ENCODE measurements around the gene NOP53.
A peak's percentile ranks its signal among the peaks of the same experiment; 100 is the strongest.
"Not testable (repeated sequence)": the region's sequence is repeated elsewhere in the genome, so short reads cannot be mapped to it uniquely, and the experiment has no call there.

Gene NOP53

DNA sequence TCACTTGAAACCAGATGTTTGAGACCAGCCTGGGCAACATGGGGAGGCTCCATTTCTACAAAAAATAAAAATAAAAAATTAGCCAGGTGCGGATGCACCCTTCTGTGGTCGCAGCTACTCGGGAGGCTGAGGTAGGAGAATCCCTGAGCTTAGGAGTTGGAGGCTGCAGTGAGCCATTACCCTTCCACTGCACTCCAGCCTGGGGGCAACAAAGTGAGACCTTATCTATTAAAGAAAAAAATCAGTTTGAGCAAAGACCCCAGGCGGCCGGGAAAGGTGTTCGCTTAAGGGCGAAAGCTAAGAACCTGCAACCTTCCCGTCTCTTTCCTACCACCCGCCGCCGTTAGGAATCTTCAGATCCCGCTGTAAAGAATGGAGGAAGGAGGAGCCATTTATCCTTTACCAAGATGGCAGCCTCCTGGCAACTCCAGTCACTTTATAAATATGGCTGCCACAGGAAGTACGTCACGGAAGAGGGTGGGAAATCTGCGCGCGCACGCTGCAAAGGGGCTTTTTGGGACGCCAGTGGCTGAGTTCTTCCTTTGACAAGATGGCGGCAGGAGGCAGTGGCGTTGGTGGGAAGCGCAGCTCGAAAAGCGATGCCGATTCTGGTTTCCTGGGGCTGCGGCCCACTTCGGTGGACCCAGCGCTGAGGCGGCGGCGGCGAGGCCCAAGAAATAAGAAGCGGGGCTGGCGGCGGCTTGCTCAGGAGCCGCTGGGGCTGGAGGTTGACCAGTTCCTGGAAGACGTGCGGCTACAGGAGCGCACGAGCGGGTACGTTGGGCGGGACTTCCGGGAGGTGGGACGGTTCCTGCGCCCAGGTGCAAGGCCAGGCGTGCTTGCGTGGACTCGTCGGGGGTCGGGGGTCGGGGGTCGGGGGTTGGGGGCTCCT is at the start of gene NOP53:
Gene NOP53 (plus strand): TSS at position 537 of the 892 bp plus-strand sequence. CDS start 14 bp downstream, at position 551.
- peak; percentile 88 for FAIRE-seq

DNA sequence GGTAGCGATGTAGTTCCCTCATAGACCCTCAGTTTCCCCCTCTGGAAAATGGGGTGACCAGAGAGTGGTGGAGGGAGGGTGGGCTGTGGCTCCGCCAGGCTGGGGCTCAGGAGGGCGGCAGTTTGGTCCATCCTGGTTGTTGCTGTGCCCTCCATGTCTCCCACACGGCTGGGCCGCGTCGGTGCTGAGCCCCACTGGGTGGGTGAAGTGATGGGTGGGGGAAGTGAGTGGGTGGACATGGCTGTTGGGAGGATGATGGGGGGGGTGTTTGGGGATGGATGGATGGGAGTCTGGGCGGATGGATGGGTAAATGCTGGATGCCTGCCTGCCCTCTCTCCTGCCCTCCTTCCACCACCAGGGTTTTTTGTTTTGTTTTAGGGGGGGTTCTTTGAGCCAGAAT is 48.7 kb upstream of the NOP53 start:
- FAIRE-seq = no peak

DNA sequence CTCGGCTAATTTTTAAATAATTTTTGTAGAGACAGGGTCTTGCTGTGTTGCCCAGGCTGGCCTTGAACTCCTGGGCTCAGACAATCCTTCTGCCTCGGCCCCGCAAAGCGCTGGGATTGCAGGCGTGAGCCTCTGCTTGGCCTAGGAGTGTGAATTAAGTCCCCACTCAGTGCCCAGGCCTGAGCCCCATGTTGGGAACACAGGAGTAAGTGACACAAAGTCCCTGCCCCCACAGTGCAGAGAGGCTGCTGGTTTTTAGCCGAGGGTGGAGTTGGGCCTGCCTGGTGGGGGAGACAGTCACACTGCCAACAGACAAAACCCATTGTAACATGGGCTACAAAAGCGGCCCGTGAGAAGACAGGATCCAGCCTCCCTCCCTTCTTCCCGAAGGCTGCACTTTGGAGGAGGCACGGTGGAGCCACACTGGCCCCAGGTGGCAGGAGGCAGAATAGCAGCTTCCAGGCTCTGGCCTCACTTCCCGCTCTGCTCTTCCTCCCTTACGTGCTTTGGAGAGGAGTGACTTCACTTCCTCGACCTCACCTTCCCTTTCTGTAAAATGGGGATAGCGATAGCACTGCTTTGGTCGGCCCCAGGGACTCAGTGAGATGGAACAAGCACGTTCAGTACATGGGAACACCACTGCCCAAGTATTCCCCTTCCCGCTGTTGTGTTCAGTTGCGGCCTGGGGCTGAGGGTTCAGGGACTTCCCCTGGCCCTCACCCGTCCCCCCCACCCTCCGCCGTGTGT is 47.3 kb upstream of the NOP53 start:
- peak; percentile 57 for FAIRE-seq

DNA sequence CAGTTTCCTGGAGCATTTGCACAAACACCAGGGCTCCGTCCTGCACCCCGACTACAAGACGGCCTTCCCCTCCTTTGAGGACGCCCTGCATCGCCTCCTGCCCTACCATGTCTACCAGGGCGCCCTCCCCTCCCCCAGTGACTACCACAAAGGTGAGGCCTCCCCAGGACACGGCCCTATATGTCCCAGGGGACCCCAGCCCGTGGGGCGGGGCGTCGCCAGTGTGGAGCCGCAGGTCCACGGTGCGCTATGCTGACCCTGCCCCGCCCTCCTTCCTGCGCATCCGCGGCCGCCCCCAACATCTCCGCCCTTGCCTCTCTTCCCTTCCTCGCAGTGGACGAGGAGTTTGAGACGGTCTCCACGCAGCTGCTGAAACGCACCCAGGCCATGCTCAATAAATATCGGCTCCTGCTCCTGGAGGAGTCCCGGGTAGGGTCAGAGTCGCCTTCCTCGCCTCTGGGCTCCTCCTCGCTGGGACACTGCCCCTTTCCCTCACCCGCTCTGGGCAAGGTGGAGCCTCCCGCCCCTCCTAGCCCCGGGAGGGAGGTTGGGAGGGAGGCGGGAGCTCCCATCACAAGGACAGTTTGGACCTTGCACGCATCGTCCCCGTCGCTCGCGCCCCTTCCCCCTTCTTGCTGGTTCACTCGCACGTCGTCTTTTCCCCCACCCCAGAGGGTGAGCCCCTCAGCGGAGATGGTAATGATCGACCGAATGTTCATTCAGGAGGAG is 46.6 kb upstream of the NOP53 start:
- FAIRE-seq = no peak

DNA sequence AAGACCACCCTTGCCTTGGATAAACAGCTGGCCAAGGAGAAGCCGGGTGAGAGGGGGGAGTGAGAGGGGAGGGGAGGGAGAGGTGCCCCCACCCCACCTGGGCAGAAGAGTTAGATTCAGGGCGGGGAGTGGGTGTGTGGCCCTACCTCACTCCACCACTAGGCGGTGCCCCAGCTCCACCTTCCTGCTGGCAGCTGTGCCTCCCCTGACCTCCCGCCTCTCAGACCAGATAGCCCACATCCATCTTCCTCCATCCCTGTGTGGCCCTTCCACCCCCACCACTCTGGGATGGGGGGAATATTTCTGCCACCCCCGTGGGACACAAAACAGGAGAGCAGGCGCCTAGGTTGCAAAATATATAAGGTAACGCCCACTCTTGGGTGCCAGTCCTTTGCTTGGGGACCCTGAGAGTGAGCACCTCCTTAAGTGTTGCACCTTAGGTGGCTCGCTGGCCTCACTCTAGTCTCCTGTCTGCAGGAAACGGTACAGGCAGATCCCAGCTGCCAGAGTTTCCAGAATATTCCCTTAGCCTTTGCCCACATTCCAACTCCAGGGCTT is 45.9 kb upstream of the NOP53 start:
- no peak for FAIRE-seq

DNA sequence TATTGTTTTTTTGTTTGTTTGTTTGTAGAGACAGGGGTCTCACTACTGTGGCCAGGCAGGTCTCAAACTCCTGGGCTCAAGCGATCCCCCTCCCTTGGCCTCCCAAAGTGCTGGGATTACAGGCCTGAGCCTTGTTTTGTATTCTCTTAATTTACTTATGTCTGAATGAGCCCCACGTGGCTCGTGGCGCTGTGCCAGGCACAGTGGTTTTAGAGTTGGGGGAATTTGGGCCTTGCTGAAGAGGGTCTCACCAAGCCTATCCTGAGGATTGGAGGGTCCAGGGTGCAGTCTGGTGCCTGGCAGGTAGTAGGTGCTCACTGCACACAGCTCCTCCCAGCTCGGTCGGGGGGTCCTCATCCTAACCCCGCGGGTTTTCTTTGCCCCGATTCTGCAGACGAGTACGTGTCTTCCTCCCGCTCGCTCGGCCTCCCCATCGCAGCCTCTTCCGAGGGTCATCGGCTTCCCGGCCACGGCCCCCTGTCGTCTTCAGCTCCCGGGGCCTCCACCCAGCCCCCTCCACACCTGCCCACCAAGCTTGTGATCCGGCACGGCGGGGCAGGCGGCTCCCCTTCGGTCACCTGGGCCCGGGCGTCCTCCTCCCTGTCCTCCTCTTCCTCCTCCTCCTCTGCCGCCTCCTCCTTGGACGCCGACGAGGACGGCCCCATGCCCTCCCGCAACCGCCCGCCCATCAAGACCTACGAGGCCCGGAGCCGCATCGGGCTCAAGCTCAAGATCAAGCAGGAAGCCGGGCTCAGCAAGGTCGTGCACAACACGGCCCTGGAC is 44.2 kb upstream of the NOP53 start:
- no peak for FAIRE-seq

DNA sequence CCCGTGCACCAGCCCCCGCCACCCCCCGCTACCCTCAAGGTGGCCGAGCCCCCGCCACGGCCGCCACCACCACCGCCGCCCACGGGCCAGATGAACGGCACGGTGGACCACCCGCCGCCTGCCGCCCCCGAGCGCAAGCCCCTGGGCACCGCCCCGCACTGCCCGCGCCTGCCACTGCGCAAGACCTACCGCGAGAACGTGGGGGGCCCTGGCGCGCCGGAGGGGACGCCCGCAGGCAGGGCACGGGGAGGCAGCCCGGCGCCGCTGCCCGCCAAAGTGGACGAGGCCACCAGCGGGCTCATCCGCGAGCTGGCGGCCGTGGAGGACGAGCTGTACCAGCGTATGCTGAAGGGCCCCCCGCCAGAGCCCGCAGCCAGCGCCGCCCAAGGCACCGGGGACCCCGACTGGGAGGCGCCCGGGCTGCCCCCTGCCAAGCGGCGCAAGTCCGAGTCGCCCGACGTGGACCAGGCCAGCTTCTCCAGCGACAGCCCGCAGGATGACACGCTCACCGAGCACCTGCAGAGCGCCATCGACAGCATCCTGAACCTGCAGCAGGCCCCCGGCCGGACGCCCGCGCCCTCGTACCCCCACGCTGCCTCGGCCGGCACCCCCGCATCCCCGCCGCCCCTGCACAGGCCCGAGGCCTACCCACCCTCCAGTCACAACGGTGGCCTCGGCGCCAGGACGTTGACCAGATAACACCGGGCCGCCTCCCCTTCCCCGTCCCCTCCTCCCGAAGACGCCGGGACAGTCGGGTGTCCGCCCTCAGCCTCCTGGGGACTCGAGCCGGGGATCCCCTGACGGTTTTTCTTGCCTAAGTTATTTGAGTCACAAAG is 43.4 kb upstream of the NOP53 start:
- FAIRE-seq = no peak

DNA sequence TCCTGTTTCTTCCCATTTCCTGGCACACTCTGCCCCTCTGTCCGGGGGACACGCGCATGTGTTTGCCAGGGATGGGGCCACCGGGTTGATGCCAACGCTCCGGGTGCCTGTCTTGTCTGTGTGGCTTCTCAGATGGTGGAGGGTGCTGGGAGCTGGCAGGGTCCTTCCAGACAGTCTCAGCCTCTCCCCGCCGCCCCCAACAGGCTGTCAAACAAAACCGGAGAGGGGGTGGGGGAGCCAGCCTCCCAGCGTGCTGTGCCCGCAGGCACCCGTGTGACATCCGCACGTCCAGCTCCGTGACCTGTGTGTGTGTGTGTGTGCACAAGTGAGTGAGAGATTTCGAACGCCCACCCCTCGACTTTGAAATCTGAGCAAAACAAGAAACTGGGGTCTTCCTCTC is 42.7 kb upstream of the NOP53 start:
- no peak for FAIRE-seq

DNA sequence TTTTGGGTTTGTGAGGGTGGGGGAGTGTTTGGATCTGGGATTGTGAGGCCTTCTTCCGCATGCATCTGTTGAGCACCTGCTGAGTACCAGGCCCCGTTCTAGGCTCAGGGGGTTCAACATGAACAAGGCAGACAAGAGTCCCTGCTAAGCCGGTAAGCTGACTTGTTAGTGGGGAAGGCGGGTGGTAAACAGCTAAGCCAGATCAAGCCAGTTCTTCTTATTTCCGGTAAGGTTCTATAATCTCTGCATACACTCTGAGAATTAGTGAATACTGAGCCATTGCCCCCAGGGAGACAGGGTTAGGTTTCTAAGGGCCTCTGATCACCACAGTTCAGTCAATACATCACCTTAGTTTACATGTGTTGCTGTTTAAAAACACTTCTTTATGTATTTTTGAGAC is 42.0 kb upstream of the NOP53 start:
- no peak for FAIRE-seq

DNA sequence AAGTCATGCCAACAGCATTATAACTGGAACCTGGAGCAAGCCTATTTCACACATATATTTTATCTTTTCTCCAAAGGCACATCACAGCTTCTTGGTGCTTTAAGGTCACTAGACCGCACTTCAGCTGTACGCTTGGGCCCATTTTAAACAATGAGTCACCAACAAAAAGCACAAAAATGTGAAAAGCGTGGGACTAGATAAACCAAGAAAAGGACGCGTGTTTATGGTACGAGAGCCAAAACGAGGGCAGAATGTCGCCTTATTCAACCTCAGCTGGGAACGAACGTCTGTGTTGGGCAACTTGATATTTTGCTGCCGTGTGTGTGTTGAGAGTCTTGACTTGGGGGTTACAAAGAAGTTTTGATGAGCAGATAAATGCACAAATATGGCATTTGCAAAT is 41.3 kb upstream of the NOP53 start:
- FAIRE-seq = no peak

DNA sequence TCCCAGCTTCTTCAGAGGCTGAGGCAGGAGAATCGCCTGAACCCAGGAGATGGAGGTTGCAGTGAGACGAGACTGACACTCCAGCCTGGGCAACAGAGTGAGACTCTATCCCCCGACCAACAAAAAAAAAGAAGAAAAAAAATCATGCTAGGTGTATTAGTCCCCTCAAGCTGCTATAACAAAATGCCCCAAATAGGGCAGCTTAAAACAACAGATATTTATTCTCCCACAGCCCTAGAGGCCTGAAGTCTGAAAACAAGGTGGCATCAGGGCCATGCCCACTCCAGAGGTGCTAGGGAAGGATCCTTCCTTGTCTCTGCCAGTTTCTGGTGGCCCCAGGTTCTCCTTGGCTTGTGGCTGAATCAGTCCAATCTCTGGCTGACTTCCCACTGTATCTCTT is 40.7 kb upstream of the NOP53 start:
- FAIRE-seq = no peak

DNA sequence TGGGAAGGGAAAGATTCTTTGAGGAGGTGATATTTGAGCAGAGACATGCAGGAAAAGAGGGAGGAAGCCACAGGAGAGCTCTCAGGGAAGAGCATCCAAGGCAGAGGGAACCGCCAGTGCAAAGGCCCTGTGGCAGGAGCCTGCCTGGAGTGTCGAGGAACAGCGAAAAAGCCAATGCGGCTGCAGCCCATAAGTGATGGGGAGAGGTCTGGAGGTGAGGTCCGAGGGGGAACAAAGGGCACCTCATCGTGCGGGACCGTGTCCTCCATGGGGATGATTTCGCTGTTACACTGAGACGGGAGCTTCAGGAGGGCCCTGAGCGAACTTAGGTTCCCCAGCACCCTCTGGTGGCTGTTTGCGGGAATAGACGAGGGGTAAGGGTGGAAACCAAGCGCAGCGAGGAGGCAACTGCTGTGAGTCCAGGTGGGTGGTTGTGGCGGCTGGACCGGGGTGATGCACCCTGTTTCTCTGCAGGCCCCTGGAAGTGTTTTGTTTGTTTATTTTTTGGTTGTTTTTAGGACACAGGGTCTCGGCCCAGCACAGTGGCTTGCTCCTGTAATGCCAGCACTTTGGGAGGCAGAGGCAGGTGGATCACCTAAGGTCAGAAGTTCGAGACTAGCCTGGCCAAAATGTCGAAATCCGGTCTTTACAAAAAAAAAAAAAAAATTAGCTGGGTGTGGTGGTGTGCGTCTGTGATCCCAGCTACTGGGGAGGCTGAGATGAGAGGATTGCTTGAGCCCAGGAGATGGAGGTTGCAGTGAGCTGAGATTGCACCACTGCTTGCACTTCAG is 38.0 kb upstream of the NOP53 start:
- no peak for FAIRE-seq

DNA sequence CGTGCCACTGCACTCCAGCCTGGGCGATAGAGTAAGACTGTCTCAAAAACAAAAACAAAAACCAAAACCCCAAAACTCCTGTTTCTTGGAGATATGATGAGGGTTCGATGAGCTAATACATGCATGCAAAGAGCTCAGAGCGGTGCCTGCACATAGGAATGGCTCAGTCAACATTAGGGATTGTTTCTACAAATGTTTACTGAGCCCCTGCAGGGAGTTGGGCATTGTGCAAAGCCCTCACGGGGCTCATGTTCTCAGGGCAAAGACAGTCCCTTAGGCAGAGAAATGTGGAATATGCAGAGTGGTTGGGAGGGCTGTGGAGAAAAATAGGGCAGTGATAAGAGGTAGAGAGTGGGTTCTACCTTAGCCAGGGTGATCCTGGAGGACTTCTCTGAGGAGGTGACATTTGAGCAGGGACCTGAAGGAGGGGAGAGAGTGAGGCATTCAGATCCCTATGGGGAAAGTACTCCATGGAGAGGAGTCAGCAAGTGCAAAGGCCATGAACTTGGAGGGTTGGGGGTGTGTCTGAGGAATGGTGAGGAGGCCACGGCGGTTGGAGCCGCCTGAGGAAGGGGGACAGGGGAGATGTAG is 33.6 kb upstream of the NOP53 start:
- FAIRE-seq = no peak

DNA sequence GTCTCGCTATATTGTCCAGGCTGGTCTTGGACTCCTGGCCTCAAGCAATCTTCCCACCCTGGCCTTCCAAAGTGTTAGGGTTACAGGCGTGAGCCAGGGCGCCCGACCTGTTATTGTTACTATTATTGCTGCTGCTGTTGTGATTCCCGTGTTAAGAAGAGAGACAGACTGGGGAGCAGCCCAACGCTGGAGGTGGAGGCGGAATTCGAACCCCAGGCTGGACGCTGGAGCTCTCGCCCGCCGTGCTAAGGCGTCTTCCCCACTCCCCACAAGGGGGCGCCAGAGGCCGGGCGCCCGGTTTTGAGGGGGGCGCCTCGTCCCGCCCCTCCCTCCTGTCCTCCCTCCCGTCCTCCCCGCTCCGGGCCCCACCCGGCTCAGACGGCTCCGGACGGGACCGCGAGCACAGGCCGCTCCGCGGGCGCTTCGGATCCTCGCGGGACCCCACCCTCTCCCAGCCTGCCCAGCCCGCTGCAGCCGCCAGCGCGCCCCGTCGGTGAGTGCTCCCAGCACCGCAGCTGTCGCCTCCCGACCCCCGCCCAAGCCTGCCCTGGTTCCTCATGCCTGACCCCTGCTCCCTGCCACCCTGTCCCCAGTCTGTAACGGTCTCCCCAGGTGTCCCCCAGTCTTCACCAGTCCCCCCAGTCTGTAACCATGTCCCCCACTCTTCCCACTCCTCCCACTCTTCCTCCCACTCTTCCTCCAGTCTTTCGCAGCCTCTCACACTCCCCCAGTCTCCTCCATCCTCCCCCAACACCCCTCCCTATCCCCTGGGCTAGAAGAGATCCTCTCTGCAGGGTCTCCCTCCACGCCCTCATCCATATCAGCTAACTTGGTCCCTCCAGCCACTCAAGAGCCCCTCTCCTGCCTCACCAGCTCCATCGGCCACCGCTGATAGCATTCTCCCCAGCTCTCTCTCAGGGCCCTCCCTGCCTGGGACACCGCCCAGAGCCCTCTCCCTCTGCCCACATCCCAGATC is 32.0 kb upstream of the NOP53 start, which contains the start of gene EHD2:
Gene EHD2 (plus strand): TSS at position 377 of the 976 bp plus-strand sequence. CDS start 3,191 bp downstream, outside the sequence.
- FAIRE-seq = no peak

DNA sequence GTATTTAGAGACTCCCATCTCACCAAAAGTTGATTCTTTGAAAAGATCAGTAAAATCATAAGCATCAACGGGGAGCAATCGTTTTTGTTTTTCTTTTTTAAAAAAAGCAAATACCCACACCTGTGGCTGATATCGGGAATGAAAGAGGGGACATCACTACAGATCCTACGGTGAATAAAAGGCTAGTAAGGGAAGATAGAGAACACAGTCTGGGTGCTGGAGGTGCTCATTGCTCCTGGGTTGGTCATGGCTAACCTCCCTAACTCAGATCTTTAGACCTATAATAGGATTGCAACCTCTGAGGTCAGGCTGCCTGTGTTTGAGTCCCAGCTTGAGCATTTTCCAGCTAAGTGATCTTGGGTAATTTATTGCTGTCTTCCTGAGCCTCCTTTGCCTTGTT is 31.0 kb upstream of the NOP53 start:
- no peak for FAIRE-seq

DNA sequence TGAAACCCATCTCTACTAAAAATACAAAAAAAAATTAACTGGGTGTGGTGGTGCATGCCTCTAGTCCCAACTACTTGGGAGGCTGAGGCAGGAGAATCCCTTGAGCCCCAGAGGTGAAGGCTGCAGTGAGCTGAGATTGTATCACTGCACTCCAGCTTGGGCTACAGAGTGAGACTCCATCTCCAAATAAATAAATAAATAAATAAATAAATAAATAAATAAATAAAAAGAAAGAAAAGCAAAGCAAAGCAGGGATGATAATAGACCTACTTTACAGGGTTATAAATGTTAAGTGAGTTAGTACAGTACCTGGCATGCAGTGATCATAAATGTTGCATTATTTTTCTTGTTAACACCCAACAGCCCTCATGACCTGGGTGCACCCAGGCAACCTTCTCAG is 30.5 kb upstream of the NOP53 start:
- FAIRE-seq = not testable (repeated sequence)

DNA sequence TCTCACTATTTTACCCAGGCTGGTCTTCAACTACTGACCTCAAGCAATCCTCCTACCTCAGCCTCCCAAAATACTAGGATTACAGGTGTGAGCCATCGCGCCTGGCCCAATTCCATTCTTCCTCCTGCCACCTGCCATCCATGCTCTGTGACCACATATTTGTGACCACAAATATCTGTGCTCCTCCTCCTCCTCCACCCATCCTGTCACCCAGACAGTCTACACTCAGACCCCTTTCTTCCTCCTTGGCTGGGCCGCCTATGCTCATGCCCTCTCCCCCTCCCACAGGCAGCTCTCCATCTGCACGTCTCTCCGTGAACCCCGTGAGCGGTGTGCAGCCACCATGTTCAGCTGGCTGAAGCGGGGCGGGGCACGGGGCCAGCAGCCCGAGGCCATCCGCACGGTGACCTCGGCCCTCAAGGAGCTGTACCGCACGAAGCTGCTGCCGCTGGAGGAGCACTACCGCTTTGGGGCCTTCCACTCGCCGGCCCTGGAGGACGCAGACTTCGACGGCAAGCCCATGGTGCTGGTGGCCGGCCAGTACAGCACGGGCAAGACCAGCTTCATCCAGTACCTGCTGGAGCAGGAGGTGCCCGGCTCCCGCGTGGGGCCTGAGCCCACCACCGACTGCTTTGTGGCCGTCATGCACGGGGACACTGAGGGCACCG is 28.9 kb upstream of the NOP53 start:
- FAIRE-seq = no peak
